Measurements from ENCODE around the gene PLSCR3. TPM values are rescaled to one million over a fixed set of nuclear protein-coding genes. Genes with fewer than 3 reads are reported as not detected.

Gene PLSCR3
- polyA plus RNA-seq, 3 donors, result 15.1 to 48.2 (median 42.3) TPM

- H3K27ac ChIP-seq (ENCODE audit: low read depth, low read length), result no peak within 1 kb of the TSS
- WGBS, 3 donors, result 64 to 72% (median 71%) methylated on average over 5 of the region's 5 CpGs
Measured at GRCh38 chr17:7428557-7428956, 34.2 kb upstream of the PLSCR3 start, which contains the start of gene SPEM3. Gene SPEM3, plus strand, starts transcription at chr17:7428857. Its CDS starts 46 bp downstream, at chr17:7428903.

GRCh38 chr17:7427549-7427948 is 33.2 kb upstream of the PLSCR3 start:
- WGBS, 3 donors, result 86 to 89% (median 88%) methylated on average over 7 of the region's 7 CpGs
- H3K27ac ChIP-seq (ENCODE audit: low read depth, low read length), result no peak overlapping the region

DNA sequence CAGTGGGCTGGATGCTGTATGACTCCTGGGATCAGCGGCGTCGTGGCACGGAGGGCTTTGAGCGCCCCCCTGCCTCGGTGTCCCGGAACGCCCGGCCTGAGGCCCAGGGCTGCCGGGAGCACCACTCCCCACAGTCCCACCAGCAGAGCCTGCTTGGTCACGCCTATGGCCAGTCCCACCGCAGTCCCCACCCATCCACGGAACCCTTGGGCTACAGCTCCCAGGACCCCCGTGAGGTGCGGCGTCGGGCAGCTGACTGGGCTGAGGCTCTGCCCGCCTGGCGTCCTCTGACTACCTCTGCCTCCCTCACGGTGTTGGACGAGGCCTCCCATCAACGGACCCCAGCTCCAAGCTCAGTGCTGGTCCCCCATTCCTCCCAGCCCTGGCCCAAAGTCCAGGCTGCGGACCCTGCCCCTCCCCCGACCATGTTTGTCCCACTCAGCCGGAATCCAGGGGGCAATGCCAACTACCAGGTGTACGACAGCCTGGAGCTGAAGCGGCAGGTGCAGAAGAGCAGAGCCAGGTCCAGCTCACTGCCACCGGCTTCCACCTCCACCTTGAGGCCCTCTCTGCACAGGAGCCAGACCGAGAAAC is 32.7 kb upstream of the PLSCR3 start:
- 88 to 95% (median 92%) methylated on average over 27 to 29 of the region's 29 CpGs for WGBS, 3 donors
- no peak overlapping the region for H3K27ac ChIP-seq (ENCODE audit: low read depth, low read length)

DNA sequence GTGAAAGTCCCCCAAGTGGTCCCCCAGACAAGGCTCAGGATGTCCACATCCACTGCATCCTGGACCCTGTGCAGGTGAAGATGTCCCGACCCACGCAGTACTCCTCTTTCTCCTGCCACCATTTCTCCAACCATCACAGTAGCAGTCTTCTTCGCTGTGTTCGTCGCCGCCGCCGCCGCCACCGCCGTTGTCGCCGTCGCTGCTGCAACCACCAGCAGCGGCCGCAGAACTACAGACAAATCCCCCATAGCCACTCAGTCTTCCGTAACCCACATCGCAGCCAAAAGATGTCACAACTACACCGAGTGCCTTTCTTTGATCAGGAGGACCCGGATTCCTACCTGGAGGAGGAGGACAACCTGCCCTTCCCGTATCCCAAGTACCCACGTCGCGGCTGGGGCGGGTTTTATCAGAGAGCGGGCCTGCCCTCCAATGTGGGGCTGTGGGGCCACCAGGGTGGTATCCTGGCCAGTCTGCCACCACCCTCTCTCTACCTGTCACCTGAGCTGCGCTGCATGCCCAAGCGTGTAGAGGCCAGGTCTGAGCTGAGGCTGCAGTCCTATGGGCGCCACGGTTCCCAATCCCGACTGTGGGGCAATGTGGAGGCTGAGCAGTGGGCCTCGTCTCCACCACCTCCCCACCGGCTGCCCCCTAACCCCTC is 32.0 kb upstream of the PLSCR3 start:
- WGBS, 3 donors, result 93 to 97% (median 96%) methylated on average over 33 of the region's 33 CpGs
- H3K27ac ChIP-seq (ENCODE audit: low read depth, low read length), result no peak overlapping the region

- 80 to 85% (median 81%) methylated on average over 8 of the region's 8 CpGs for WGBS, 3 donors
- H3K27ac ChIP-seq (ENCODE audit: low read depth, low read length), result no peak overlapping the region
Measured at GRCh38 chr17:7425756-7426155, 31.4 kb upstream of the PLSCR3 start.

DNA sequence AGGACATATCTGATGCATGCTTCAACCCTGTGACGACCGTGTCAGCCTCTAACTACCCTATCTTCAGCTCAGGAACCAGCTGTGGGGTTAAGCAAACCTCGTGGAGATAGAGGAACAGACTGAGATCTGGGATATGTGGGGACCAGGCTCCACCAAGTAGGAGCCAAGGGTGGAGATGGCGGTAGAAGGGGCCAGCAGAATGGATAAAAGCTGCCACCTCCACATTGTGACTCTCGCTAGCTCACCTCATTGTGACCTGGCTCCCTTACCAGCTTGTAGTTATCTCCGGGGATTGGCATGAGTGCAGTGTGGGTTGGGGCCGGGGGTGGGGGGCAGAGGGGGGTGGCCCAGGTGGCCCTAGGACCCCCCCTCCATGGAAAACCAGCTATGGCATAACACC is 31.0 kb upstream of the PLSCR3 start, which contains the start of gene SPEM2:
Gene SPEM2 (plus strand): TSS at position 301 of the 400 bp plus-strand sequence. CDS start 73 bp downstream, at position 374.
- H3K27ac ChIP-seq (ENCODE audit: low read depth, low read length), result no peak within 1 kb of the TSS
- WGBS, 3 donors, result 71 to 85% (median 78%) methylated on average over 7 of the region's 7 CpGs

GRCh38 chr17:7423679-7424078 is 29.4 kb upstream of the PLSCR3 start:
- WGBS, 3 donors, result 61 to 78% (median 65%) methylated on average over 4 of the region's 4 CpGs
- H3K27ac ChIP-seq (ENCODE audit: low read depth, low read length), result no peak overlapping the region

DNA sequence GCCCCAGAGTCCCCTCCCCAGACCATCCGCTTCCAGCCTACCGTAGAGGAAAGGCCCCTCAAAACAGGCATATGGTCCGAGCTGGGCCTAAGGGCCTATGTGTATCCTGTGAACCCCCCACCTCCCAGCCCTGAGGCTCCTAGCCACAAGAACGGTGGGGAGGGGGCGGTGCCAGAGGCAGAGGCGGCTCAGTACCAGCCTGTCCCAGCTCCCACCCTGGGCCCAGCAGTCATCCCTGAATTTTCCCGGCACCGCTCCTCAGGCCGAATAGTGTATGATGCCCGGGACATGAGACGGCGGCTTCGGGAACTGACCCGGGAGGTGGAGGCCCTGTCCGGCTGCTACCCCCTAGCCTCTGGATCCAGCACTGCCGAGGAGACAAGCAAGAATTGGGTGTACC is 26.9 kb upstream of the PLSCR3 start:
- H3K27ac ChIP-seq (ENCODE audit: low read depth, low read length), result no peak overlapping the region
- WGBS, 3 donors, result 92 to 95% (median 94%) methylated on average over 16 of the region's 16 CpGs

- H3K27ac ChIP-seq (ENCODE audit: low read depth, low read length), result no peak within 1 kb of the TSS
- WGBS, 3 donors, result 79 to 87% (median 79%) methylated on average over 17 of the region's 17 CpGs
Measured at GRCh38 chr17:7419819-7420610, 25.7 kb upstream of the PLSCR3 start, which contains the start of gene SPEM1. Gene SPEM1, plus strand, starts transcription at chr17:7420324. Its CDS starts 61 bp downstream, at chr17:7420385.

GRCh38 chr17:7418472-7419152 is 24.3 kb upstream of the PLSCR3 start:
- WGBS, 3 donors, result 64 to 74% (median 74%) methylated on average over 18 of the region's 18 CpGs
- no peak overlapping the region for H3K27ac ChIP-seq (ENCODE audit: low read depth, low read length)

DNA sequence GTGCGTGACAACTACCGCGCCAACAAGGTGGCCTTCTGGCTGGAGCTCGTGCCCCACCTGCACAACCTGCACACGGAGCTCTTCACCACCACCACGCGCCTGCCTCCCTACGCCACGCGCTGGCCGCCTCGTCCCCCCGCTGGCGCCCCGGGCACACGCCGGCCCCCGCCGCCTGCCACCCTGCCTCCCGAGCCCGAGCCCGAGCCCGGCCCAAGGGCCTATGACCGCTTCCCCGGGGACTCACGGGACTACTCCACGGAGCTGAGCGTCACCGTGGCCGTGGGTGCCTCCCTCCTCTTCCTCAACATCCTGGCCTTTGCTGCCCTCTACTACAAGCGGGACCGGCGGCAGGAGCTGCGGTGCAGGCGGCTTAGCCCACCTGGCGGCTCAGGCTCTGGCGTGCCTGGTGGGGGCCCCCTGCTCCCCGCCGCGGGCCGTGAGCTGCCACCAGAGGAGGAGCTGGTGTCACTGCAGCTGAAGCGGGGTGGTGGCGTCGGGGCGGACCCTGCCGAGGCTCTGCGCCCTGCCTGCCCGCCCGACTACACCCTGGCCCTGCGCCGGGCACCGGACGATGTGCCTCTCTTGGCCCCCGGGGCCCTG is 22.8 kb upstream of the PLSCR3 start:
- WGBS, 3 donors, result 93 to 96% (median 95%) methylated on average over 44 to 54 of the region's 54 CpGs
- no peak overlapping the region for H3K27ac ChIP-seq (ENCODE audit: low read depth, low read length)

DNA sequence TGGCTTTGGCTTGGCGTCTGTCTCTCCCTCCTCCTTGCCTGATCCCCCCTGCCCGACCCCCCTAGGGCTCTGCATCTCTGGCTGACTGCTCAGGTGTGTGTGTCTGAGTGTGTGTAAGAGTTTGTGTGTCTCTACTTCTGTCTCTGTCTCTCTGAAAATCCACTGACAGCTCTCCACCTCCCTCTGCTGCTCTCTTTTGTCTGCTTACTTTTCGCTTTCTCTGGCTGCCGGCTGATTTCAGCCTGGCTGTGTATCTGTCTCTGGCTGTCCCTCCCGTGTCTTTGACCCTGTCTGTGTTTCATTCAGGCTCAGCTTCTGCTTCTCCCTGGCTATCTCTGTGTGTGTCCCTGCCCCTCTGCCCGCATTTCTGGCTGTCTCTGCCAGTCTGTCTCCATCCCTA is 22.0 kb upstream of the PLSCR3 start:
- WGBS, 3 donors, result 71 to 78% (median 77%) methylated on average over 6 of the region's 6 CpGs

DNA sequence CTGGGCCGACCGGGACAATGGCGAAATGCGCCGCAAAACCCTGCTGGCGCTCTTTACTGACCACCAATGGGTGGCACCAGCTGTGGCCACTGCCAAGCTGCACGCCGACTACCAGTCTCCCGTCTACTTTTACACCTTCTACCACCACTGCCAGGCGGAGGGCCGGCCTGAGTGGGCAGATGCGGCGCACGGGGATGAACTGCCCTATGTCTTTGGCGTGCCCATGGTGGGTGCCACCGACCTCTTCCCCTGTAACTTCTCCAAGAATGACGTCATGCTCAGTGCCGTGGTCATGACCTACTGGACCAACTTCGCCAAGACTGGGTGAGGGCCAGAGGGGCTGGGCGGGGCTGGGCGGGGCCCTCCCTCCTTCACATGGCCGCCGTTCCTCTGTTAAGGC is 21.5 kb upstream of the PLSCR3 start:
- 84 to 89% (median 87%) methylated on average over 23 of the region's 23 CpGs for WGBS, 3 donors

More for the DNA sequence above, 22.0 kb upstream of the PLSCR3 start:
- no peak overlapping the region for H3K27ac ChIP-seq (ENCODE audit: low read depth, low read length)

GRCh38 chr17:7414837-7415236 is 20.5 kb upstream of the PLSCR3 start:
- 79 to 88% (median 87%) methylated on average over 14 of the region's 14 CpGs for WGBS, 3 donors
- H3K27ac ChIP-seq (ENCODE audit: low read depth, low read length), result no peak overlapping the region

More for the DNA sequence above, 21.5 kb upstream of the PLSCR3 start:
- H3K27ac ChIP-seq (ENCODE audit: low read depth, low read length), result no peak overlapping the region

DNA sequence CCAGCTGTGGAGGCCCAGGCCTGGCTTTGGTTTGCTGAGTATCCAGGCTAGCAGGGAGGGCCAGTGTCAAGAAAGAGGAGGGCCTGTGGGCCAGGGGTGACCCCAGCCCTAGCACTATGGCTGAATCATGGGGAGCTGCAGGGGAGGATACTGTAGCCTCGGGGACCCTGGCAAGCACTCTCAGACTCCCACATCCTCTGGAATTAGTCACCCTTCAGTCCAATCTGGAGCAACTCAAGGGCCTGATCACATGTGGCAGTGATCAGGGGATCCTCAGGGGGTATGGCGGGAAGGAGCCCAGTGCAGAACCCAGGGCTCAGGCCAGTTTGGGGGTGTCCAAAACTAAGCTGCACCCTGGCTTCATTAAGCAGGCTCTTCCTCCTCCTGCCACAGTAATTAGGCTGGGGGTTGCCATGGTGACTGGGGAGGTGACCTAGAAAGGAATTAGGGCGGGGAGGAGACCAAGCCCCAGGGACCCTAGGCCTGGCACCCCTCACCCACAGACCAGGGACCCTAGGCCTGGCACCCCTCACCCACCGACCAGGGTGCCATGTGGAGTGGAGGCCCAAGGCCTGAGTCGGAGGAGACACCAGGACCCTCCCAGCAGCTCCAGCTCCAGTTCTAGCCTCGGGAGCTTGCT is 19.1 kb upstream of the PLSCR3 start:
- 62 to 81% (median 71%) methylated on average over 6 of the region's 6 CpGs for WGBS, 3 donors
- no peak overlapping the region for H3K27ac ChIP-seq (ENCODE audit: low read depth, low read length)

- 83 to 97% (median 92%) methylated on average over 8 of the region's 8 CpGs for WGBS, 3 donors
- H3K27ac ChIP-seq (ENCODE audit: low read depth, low read length), result no peak overlapping the region
Measured at GRCh38 chr17:7411427-7411750, 17.1 kb upstream of the PLSCR3 start.

DNA sequence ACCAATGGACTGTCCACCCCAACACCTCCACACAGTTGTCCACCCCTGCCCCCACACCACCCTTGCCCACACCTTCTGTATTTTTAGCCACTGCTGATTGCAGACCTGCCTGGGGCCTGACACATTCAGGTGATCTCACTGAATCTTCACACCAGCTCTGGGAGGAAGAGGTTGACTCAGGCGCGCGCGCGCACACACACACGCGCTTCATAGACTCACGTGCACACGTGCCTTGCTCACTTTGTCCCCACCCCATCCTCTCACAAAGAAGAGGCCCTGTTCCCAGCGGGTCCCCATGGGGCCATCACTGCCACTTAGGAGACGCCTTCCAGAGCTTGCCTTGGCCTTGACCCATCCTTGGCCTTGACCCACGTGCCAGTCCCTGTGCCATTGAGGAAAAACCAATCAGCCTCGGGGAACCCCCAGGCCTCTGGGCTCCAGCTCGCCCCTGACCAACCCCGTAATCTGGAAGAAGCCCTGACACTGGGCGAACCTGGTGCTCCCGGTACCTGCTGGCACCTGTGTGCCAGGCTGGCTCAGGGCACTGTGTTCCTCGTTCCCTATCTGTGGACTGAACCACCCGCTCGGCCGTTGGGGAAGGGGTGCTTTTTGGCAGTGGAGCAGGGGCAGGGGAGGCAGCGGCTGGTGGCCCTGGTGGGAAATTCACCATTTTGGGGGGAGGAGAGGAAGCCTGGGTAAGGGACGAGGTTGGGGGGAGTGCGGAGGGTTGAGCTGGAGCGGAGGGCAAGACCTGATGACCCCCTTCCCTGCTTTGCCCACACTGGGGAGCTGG is 16.5 kb upstream of the PLSCR3 start:
- H3K27ac ChIP-seq (ENCODE audit: low read depth, low read length), result no peak overlapping the region
- 87 to 91% (median 91%) methylated on average over 23 to 25 of the region's 25 CpGs for WGBS, 3 donors

Measured in adipose tissue (tissue), 3 donors.